ENCODE data around the gene CCDC12. TPM values are rescaled to one million over a fixed set of nuclear protein-coding genes. Genes with fewer than 3 reads are reported as not detected.

CCDC12 gene
- total RNA-seq, 1 donor from 2014 or later, result 33.0 TPM

GRCh38 chr3:47009225-47010110 is 32.9 kb upstream of the CCDC12 start:
- peak; percentile 15 for TF ChIP-seq CTCF (IDR thresholded peaks at IDR 0.05; ENCODE audit: insufficient read depth, low read length, poor library complexity, severe bottlenecking)
- DNase-seq (ENCODE audit: low read depth), result peak; percentile 64
- H3K27me3 ChIP-seq (ENCODE audit: control insufficient read depth, insufficient read depth, low read length), result no peaks in the 10 kb centered on the region
- peak overlapping the region; percentile 52 for H3K4me3 ChIP-seq (ENCODE audit: low read depth, low read length)
- no peaks in the 10 kb centered on the region for H3K36me3 ChIP-seq (ENCODE audit: control insufficient read depth, insufficient read depth, low read length)

GRCh38 chr3:47008851-47009224 is 32.3 kb upstream of the CCDC12 start:
- Histone ChIP-seq H3K4me3 (ENCODE audit: low read depth, low read length) (peak overlapping the region; percentile 52), H3K27me3 (ENCODE audit: control insufficient read depth, insufficient read depth, low read length) (no peaks in the 10 kb centered on the region), H3K36me3 (ENCODE audit: control insufficient read depth, insufficient read depth, low read length) (no peaks in the 10 kb centered on the region)
- no peak for TF ChIP-seq CTCF (IDR thresholded peaks at IDR 0.05; ENCODE audit: insufficient read depth, low read length, poor library complexity, severe bottlenecking)
- no peak for DNase-seq (ENCODE audit: low read depth)

- no peak for DNase-seq (ENCODE audit: low read depth)
- TF ChIP-seq CTCF (IDR thresholded peaks at IDR 0.05; ENCODE audit: insufficient read depth, low read length, poor library complexity, severe bottlenecking), result no peak
- Histone ChIP-seq H3K27me3 (ENCODE audit: control insufficient read depth, insufficient read depth, low read length) (no peaks in the 10 kb centered on the region), H3K4me3 (ENCODE audit: low read depth, low read length) (no peak overlapping the region), H3K36me3 (ENCODE audit: control insufficient read depth, insufficient read depth, low read length) (no peaks in the 10 kb centered on the region)
Measured at GRCh38 chr3:47008234-47008796, 31.8 kb upstream of the CCDC12 start.

- no peaks in the 10 kb centered on the region for H3K36me3 ChIP-seq (ENCODE audit: control insufficient read depth, insufficient read depth, low read length)
- no peaks in the 10 kb centered on the region for H3K27me3 ChIP-seq (ENCODE audit: control insufficient read depth, insufficient read depth, low read length)
- no peak for DNase-seq (ENCODE audit: low read depth)
- no peak for TF ChIP-seq CTCF (IDR thresholded peaks at IDR 0.05; ENCODE audit: insufficient read depth, low read length, poor library complexity, severe bottlenecking)
- H3K4me3 ChIP-seq (ENCODE audit: low read depth, low read length), result no peak overlapping the region
Measured at GRCh38 chr3:47007482-47008233, 31.1 kb upstream of the CCDC12 start.

- no peaks in the 10 kb centered on the region for H3K36me3 ChIP-seq (ENCODE audit: control insufficient read depth, insufficient read depth, low read length)
- DNase-seq (ENCODE audit: low read depth), result no peak
- no peak for TF ChIP-seq CTCF (IDR thresholded peaks at IDR 0.05; ENCODE audit: insufficient read depth, low read length, poor library complexity, severe bottlenecking)
Measured at GRCh38 chr3:47007001-47007400, 30.5 kb upstream of the CCDC12 start.

More at GRCh38 chr3:47007001-47007400, 30.5 kb upstream of the CCDC12 start:
- Histone ChIP-seq H3K27me3 (ENCODE audit: control insufficient read depth, insufficient read depth, low read length) (no peaks in the 10 kb centered on the region), H3K4me3 (ENCODE audit: low read depth, low read length) (no peak overlapping the region)

Data from kidney epithelial cell (primary cell).